Suprapubic skin (tissue), 4 donors: Measurements from ENCODE around the gene GET3. TPM values are rescaled to one million over a fixed set of nuclear protein-coding genes. Genes with fewer than 3 reads are reported as not detected.

Experiments
- DNase-seq, 2 donors: peaks; one replicate each; pipeline ENCODE4 v3.0.0-alpha.2; 2019; ENCODE audit warnings: low spot score in 2 of 2
- H3K27ac ChIP-seq: fragments of 200-600 bp; sonication (generic); one replicate; pipeline ENCODE4 v1.5.1; 2019
- H3K27me3 ChIP-seq: fragments of 200-600 bp; sonication (generic); one replicate; pipeline ENCODE4 v1.5.1; 2019
- H3K36me3 ChIP-seq: fragments of 200-600 bp; sonication (generic); one replicate; pipeline ENCODE4 v1.5.1; 2019
- H3K4me1 ChIP-seq: fragments of 200-600 bp; sonication (generic); one replicate; pipeline ENCODE4 v1.5.1; 2019
- H3K4me3 ChIP-seq: fragments of 200-600 bp; sonication (generic); one replicate; pipeline ENCODE4 v1.5.1; 2019; ENCODE audit warnings: mild to moderate bottlenecking
- H3K9me3 ChIP-seq: fragments of 200-600 bp; sonication (generic); one replicate; pipeline ENCODE4 v1.5.1; 2019
- CTCF ChIP-seq, 2 donors: fragments of 200-600 bp in 1 of 2; fragments of 450-650 bp in 1 of 2; sonication (generic) in 1 of 2; IDR thresholded peaks; one replicate each; pipeline ENCODE4 v1.5.1; 2016 to 2019; ENCODE audit warnings: antibody characterized with exemption in 2 of 2, mild to moderate bottlenecking in 1 of 2, moderate library complexity in 1 of 2
- EP300 ChIP-seq: sonication (generic); formaldehyde crosslinking; IDR thresholded peaks from one replicate; pipeline ENCODE4 v1.6.1; 2017; ENCODE audit warnings: antibody characterized with exemption
- POLR2A ChIP-seq, 2 donors: fragments of 450-650 bp; IDR thresholded peaks; one replicate each; pipeline ENCODE4 v1.6.1; 2017; ENCODE audit warnings: antibody characterized with exemption in 2 of 2, mild to moderate bottlenecking in 2 of 2, moderate library complexity in 2 of 2
- POLR2AphosphoS5 ChIP-seq, 3 donors: sonication (generic); formaldehyde crosslinking; IDR thresholded peaks; one replicate each; pipeline ENCODE4 v1.6.1; 2017; ENCODE audit warnings: antibody characterized with exemption in 3 of 3
- WGBS: methylation state at CpG from one replicate; pipeline ENCODE4 v1.1.5; 2018; 5-methylcytosine and 5-hydroxymethylcytosine counted together
- total RNA-seq, 4 donors: library from RNA; depleted of rRNA; stranded (reverse); fragments of >200 nt; gene quantifications; one replicate each; pipeline ENCODE4 v1.1.0, GENCODE V29; 2016

Gene GET3
- total RNA-seq, 4 donors from 2014 or later, result 26.2 to 63.6 (median 56.9) TPM

- Histone ChIP-seq H3K27me3 (no peaks in the 10 kb centered on the region), H3K9me3 (no peaks in the 10 kb centered on the region), H3K4me1 (peaks cover 49% of the 10 kb centered on the region), H3K4me3 (peak within 1 kb of the TSS; percentile 70), H3K27ac (peak within 1 kb of the TSS; percentile 92), H3K36me3 (peaks cover 15% of the 10 kb centered on the region)
- 18% methylated on average over 33 of the region's 58 CpGs for WGBS
- peak; percentile 92 to 93 for DNase-seq
- TF ChIP-seq POLR2AphosphoS5 (IDR thresholded peaks at IDR 0.05) (no peak), CTCF (IDR thresholded peaks at IDR 0.05) (no peak), EP300 (no peak), POLR2A (IDR thresholded peaks at IDR 0.05) (no peak)
Observed at GRCh38 chr19:12774588-12775555, 37.6 kb downstream of the GET3 start, which contains the start of gene HOOK2. Gene HOOK2 (minus strand): TSS chr19:12775552. CDS start chr19:12775449, 103 bp downstream.

DNA sequence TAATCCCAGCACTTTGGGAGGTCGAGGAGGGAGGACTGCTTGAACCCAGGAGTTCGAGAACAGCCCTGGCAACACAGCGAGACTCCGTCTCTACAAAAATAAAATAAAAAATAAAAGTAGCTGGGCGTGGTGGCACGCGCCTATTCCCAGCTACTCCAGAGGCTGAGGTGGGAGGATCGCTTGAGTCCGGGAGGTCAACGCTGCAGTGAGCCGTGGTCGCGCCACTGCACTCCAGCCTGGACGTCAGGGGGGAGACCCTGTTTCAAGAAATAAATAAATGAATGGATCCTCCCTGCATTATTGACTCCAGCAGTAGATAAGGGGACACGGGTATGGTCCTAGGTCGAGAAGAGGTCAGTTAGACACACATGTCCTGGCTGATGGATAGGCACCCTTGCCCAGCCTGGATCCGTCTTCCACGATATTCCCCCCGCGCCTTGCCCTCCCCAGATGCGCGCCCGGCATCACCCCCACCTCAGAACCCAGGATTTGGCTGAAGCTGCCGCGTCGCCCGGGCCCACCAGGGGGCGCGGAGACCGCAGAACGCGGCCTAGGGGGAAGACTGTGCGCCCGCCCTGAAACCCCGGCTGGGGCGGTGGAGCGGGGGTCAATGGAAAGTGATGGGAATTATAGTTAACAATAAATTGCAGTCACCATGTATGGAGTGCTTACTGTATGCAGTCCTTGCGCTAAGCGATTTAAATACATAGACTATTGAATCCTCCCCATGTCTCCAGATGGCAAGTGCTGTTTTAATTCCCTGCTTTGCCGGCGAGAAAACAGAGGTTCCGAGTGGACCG, 40.1 kb downstream of the GET3 start:
- Histone ChIP-seq H3K4me3 (peak overlapping the region; percentile 62), H3K36me3 (no peaks in the 10 kb centered on the region), H3K9me3 (no peaks in the 10 kb centered on the region), H3K27ac (peak overlapping the region; percentile 93), H3K27me3 (no peaks in the 10 kb centered on the region), H3K4me1 (peaks cover 57% of the 10 kb centered on the region)
- 7% methylated on average over 36 of the region's 43 CpGs for WGBS
- peak; percentile 94 to 96 for TF ChIP-seq CTCF (IDR thresholded peaks at IDR 0.05)
- no peak for TF ChIP-seq POLR2A (IDR thresholded peaks at IDR 0.05)
- TF ChIP-seq POLR2AphosphoS5 (IDR thresholded peaks at IDR 0.05), result peak in 1 of 3 donors; percentile 48
- TF ChIP-seq EP300, result no peak
- DNase-seq, result peak; percentile 91

- Histone ChIP-seq H3K36me3 (no peaks in the 10 kb centered on the region), H3K9me3 (no peaks in the 10 kb centered on the region), H3K4me3 (peak overlapping the region; percentile 62), H3K27me3 (no peaks in the 10 kb centered on the region), H3K27ac (peak overlapping the region; percentile 93), H3K4me1 (peaks cover 65% of the 10 kb centered on the region)
- 1% methylated on average over 12 of the region's 44 CpGs for WGBS
- DNase-seq, result peak in 1 of 2 donors; percentile 90
- peak in 2 of 3 donors; percentile 9 to 47 for TF ChIP-seq POLR2AphosphoS5 (IDR thresholded peaks at IDR 0.05)
- TF ChIP-seq EP300, result no peak
- TF ChIP-seq POLR2A (IDR thresholded peaks at IDR 0.05), result peak in 1 of 2 donors; percentile 35
- no peak for TF ChIP-seq CTCF (IDR thresholded peaks at IDR 0.05)
Observed at GRCh38 chr19:12778017-12778904, 41.0 kb downstream of the GET3 start.

GRCh38 chr19:12778905-12779161, 41.5 kb downstream of the GET3 start:
- WGBS, result 19% methylated on average over 5 of the region's 6 CpGs
- no peak for DNase-seq
- peak overlapping the region; percentile 62 for H3K4me3 ChIP-seq
- no peaks in the 10 kb centered on the region for H3K9me3 ChIP-seq
- TF ChIP-seq POLR2A (IDR thresholded peaks at IDR 0.05), result no peak
- no peak for TF ChIP-seq EP300
- TF ChIP-seq POLR2AphosphoS5 (IDR thresholded peaks at IDR 0.05), result no peak
- TF ChIP-seq CTCF (IDR thresholded peaks at IDR 0.05), result no peak
- H3K36me3 ChIP-seq, result no peaks in the 10 kb centered on the region
- H3K4me1 ChIP-seq, result peaks cover 69% of the 10 kb centered on the region
- H3K27me3 ChIP-seq, result no peaks in the 10 kb centered on the region
- peak overlapping the region; percentile 93 for H3K27ac ChIP-seq
